K562 (cell line): ENCODE data around the gene LY6G6F. TPM values are rescaled to one million over a fixed set of nuclear protein-coding genes. Genes with fewer than 3 reads are reported as not detected.

ENCODE experiments used
- ARID4B ChIP-seq: sonication (generic); formaldehyde crosslinking; IDR thresholded peaks from 2 replicates; pipeline ENCODE4 v1.8.0; 2022; ENCODE audit warnings: mild to moderate bottlenecking, missing genetic modification reagents
- CHD2 ChIP-seq: IDR thresholded peaks from 2 replicates; pipeline ENCODE4 v1.6.1; 2011; ENCODE audit warnings: low read depth, low read length
- DNMT1 ChIP-seq: fragments of 450-650 bp; IDR thresholded peaks from 2 replicates; pipeline ENCODE4 v1.6.1; 2016; ENCODE audit warnings: antibody characterized with exemption, mild to moderate bottlenecking
- E2F3 ChIP-seq: fragments of 250-450 bp; sonication (Bioruptor Pico); IDR thresholded peaks from 2 replicates; pipeline ENCODE4 v1.4.0; 2020; ENCODE audit warnings: mild to moderate bottlenecking
- KAT2B ChIP-seq: IDR thresholded peaks from one replicate; pipeline ENCODE4 v1.6.1; 2012; ENCODE audit warnings: low read depth, mild to moderate bottlenecking, control low read depth, inconsistent platforms, low read length, moderate library complexity
- PHF8 ChIP-seq: fragments of 200-600 bp; sonication (generic); IDR thresholded peaks from 2 replicates; pipeline ENCODE4 v1.6.1; 2012; ENCODE audit warnings: mixed run types, mild to moderate bottlenecking, inconsistent platforms, low read length, moderate library complexity, borderline replicate concordance
- PML ChIP-seq: IDR thresholded peaks from 2 replicates; pipeline ENCODE4 v1.6.1; 2012; ENCODE audit warnings: low read length, inconsistent platforms
- PRMT5 ChIP-seq: sonication (generic); formaldehyde crosslinking; IDR thresholded peaks from 2 replicates; pipeline ENCODE4 v1.5.0; 2020; ENCODE audit warnings: missing genetic modification reagents
- RBM25 ChIP-seq: fragments of 200-400 bp; formaldehyde crosslinking; IDR thresholded peaks from 2 replicates; pipeline ENCODE4 v1.6.1; 2018; ENCODE audit warnings: low read length, low read depth, moderate library complexity; ENCODE audit not compliant: severe bottlenecking
- TFAM ChIP-seq: fragments of 250-450 bp; sonication (Bioruptor Pico); conservative IDR thresholded peaks from 2 replicates; pipeline ENCODE4 v1.5.0; 2021; ENCODE audit warnings: mild to moderate bottlenecking, moderate library complexity
- ZBTB1 ChIP-seq: sonication (generic); formaldehyde crosslinking; IDR thresholded peaks from 2 replicates; pipeline ENCODE4 v1.8.1; 2023; ENCODE audit warnings: missing genetic modification reagents, low read depth, mild to moderate bottlenecking, borderline replicate concordance
- ZBTB12 ChIP-seq: fragments of 250-450 bp; sonication (Bioruptor Pico); IDR thresholded peaks from 2 replicates; pipeline ENCODE4 v1.4.0; 2020
- ZNF124 ChIP-seq: sonication (generic); formaldehyde crosslinking; IDR thresholded peaks from 2 replicates; pipeline ENCODE4 v1.8.1; 2022; ENCODE audit warnings: missing genetic modification reagents
- ZNF609 ChIP-seq: sonication (generic); formaldehyde crosslinking; IDR thresholded peaks from 2 replicates; pipeline ENCODE4 v1.8.1; 2023; ENCODE audit warnings: missing genetic modification reagents, mild to moderate bottlenecking, borderline replicate concordance
- ZNF655 ChIP-seq: fragments of 250-450 bp; sonication (Bioruptor Pico); IDR thresholded peaks from 2 replicates; pipeline ENCODE4 v1.5.0; 2021
- polyA plus RNA-seq, 8 experiments: library from polyadenylated mRNA; depleted of rRNA in 4 of 8; stranded (reverse) in 5 of 8; unstranded in 3 of 8; fragments of >200 nt; fragmentation: Nextera tagmentation in 2 of 8; fragmentation: Illumina TruSeq in 1 of 8; extraction: Ambion mirVana in 2 of 8; extraction: Trizol in 1 of 8; gene quantifications; 2 replicates each; pipeline versions ENCODE4 v1.2.1 to v1.2.3, GENCODE V29; 2011 to 2014; ENCODE audit warnings: inconsistent platforms in 1 of 8, missing spikeins in 1 of 8
- total RNA-seq, 7 experiments: library from RNA; depleted of rRNA in 6 of 7; stranded (reverse); fragments of >200 nt in 6 of 7; fragmentation: Illumina TruSeq in 2 of 7; extraction: Trizol in 2 of 7; gene quantifications; 2 replicates each; pipeline versions ENCODE4 v1.2.1 to v1.2.3, GENCODE V29; 2011 to 2021; ENCODE audit warnings: low replicate concordance in 1 of 7

The LY6G6F gene
- total and polyA plus RNA-seq, 9 of the 15 experiments (the other 6 are each of a cell fraction or from before 2014, with no cell fraction given) = 0.14 to 0.50 (median 0.28) TPM; not detected in 2

- TF ChIP-seq KAT2B (no peak), RBM25 (no peak), ZBTB1 (CRISPR knock-in tag) (no peak), ZNF655 (no peak), ZNF609 (CRISPR knock-in tag) (0 out of 2 replicates have a peak, but pooled peaks have one; percentile 56), PRMT5 (no peak), E2F3 (no peak), CHD2 (no peak), PML (no peak), DNMT1 (no peak), ZBTB12 (CRISPR knock-in tag) (no peak), PHF8 (no peak), ZNF124 (CRISPR knock-in tag) (no peak), ARID4B (CRISPR knock-in tag) (0 out of 2 replicates have a peak, but pooled peaks have one; percentile 48), TFAM (CRISPR knock-in tag) (no peak)
Observed at GRCh38 chr6:31689249-31690110, 17.2 kb upstream of the LY6G6F start (continued).
